ENCODE measurements around the gene SPINK4. TPM values are rescaled to one million over a fixed set of nuclear protein-coding genes. Genes with fewer than 3 reads are reported as not detected.

The SPINK4 gene
- total RNA-seq, 2 donors from 2014 or later, result not detected

DNA sequence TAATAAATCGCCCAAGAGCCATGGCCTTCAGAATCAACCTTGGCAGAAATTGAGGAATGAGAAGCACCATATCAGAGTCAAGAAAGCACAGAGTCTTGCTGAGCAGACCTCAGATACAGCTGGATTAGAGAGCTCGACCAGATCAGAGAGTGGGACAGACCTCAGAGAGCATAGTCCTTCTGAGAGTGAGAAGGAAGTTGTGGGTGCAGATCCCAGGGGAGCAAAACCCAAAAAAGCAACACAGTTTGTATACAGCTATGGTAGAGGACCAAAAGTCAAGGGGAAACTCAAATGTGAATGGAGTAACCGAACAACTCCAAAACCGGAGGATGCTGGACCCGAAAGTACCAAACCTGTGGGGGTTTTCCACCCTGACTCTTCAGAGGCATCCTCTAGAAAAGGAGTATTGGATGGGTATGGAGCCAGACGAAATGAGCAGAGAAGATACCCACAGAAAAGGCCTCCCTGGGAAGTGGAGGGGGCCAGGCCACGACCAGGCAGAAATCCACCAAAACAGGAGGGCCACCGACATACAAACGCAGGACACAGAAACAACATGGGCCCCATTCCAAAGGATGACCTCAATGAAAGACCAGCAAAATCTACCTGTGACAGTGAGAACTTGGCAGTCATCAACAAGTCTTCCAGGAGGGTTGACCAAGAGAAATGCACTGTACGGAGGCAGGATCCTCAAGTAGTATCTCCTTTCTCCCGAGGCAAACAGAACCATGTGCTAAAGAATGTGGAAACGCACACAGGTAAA lies 54.9 kb downstream of the SPINK4 start:
- Mint-ChIP-seq H3K36me3 (peaks cover 62 to 67% of the 10 kb centered on the region in 2 donors), H3K9me3 (peaks cover 0 to 8% of the 10 kb centered on the region in 2 donors), H3K27ac (peak overlapping the region; percentile 77 to 82)
- ATAC-seq, result no peak
- DNase-seq (ENCODE audit: low spot score in 2 of 2), result no peak

DNA sequence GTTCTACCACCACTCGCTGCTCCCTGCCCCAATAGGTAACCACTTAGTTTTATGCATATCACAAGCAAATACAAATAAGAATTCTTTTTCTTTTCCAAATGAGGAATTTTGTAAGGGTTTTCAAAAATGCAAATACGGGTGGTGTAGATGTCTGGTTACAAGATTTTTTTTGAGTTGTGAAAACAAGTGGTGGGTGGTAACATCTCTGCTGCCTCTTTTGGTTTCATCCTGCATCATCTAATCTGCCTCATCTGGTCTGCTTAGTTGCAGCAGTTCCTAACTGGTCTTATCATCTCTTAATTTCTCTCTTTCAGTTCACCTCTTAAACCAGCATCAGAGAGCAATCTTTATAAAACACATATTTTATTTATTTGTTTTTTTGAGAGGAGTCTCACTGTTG lies 55.6 kb downstream of the SPINK4 start:
- H3K36me3 Mint-ChIP-seq, result peaks cover 59 to 67% of the 10 kb centered on the region in 2 donors
- ATAC-seq, result peak; percentile 13 to 57
- H3K9me3 Mint-ChIP-seq, result peaks cover 0 to 8% of the 10 kb centered on the region in 2 donors
- DNase-seq (ENCODE audit: low spot score in 2 of 2), result no peak
- peak overlapping the region; percentile 82 to 84 for H3K27ac Mint-ChIP-seq

DNA sequence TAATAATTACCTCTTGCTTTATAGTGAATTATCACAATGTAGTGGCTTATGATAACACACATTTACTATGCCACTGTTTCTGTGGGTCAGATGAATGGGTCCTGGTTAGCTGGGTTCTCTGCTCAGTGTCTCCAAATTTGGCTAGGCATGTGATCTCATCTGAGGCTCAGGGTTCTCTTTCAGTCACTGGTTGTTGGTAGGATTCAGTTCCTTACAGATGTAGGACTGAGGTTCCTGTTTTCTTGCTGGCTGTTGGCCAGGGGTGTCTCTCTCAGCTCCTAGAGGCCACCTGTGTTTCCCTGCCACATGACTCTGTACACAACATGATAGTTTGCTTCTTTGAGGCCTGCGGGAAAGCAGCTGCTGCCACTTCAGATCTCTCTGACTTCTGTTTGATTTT lies 57.5 kb downstream of the SPINK4 start:
- H3K27ac Mint-ChIP-seq, result peak overlapping the region; percentile 70 to 82
- ATAC-seq (peak; percentile 71 to 78), DNase-seq (ENCODE audit: low spot score in 2 of 2) (no peak)
- peaks cover 50 to 55% of the 10 kb centered on the region in 2 donors for H3K36me3 Mint-ChIP-seq
- peaks cover 0 to 2% of the 10 kb centered on the region in 2 donors for H3K9me3 Mint-ChIP-seq

Other genes starting within 250 kb of the SPINK4 start
- gene APTX, start 238.5 kb upstream of the SPINK4 start, total RNA-seq, result 10 to 100 TPM; 50.7 to 53.9 TPM
- 100 to 1,000 TPM; 134 to 139 TPM for gene DNAJA1, start 214.9 kb upstream of the SPINK4 start, total RNA-seq
- 10 to 100 TPM; 26.1 to 28.9 TPM for gene SMU1, start 163.5 kb upstream of the SPINK4 start, total RNA-seq
- gene B4GALT1, start 72.8 kb upstream of the SPINK4 start, total RNA-seq, result 10 to 100 TPM; 47.8 to 49.2 TPM
- 10 to 100 TPM; 35.4 to 82.9 TPM for gene BAG1, start 24.5 kb downstream of the SPINK4 start, total RNA-seq
- 100 to 1,000 TPM; 115 to 123 TPM for gene CHMP5, start 24.9 kb downstream of the SPINK4 start, total RNA-seq
- gene NFX1, start 50.3 kb downstream of the SPINK4 start, total RNA-seq, result 10 to 100 TPM; 38.4 to 43.7 TPM
- gene AQP7, start 162.4 kb downstream of the SPINK4 start, total RNA-seq, result under 1 TPM in 1 of 2 donors, not detected in 1; 0.29 TPM
- gene AQP3, start 207.4 kb downstream of the SPINK4 start, total RNA-seq, result 10 to 100 TPM in 1 of 2 donors, 1 to 10 TPM in 1; 3.8 to 36.8 TPM
- 10 to 100 TPM; 34.2 to 40.2 TPM for gene NOL6, start 233.8 kb downstream of the SPINK4 start, total RNA-seq

Data from activated naive CD4-positive, alpha-beta T cell treated with anti-CD3 and anti-CD28 coated beads, Interleukin-2, amount 50 U/mL, for 72 hours (primary cell).